GM19324 (cell line): ENCODE measurements around the gene FAM98C.

Source experiments
- ATAC-seq: cut with Tn5 transposase; IDR thresholded peaks from one replicate; pipeline ENCODE4 v1.9.1; 2021; ENCODE audit warnings: mild to moderate bottlenecking, moderate library complexity; ENCODE audit not compliant: unreplicated experiment, low FRiP score

FAM98C gene

DNA sequence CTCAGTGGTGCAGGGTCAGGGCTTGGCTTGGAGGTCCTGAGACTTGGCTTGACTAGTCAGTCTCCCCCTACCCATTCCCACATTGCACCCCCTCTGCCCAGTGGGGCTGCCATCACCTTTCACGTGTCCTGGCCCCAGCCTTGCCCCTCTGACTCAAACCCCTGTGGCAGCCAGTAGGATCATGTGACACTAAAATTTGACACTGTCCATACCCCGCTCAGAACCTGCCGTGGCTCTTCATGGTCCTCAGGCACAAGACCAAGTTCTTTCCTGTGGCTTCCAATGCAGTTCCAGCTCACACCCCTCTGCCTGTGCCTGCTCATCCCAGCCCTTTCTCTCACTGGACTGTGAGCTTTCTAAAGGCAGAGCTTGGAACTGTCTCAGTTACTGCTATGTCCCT lies 26.3 kb upstream of the FAM98C start:
- ATAC-seq: no peak

DNA sequence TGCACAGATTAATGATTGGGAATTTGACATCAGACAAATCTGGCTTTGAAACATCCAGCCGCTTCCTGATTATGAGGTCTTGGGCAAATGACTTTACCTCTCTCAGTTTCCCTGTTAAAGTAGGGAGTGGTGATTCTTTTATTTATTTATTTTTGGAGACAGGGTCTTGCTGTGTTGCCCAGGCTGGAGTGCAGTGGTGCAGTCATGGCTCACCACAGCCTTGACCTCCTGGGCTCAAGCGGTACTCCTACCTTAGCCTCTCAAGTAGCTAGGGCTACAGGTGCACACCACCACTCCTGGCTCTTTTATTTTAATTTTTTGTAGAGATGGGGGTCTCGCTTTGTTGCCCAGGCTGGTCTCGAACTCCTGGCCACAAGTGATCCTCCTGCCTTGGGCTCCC lies 25.8 kb upstream of the FAM98C start:
- no peak for ATAC-seq

- ATAC-seq: no peak
Measured at GRCh38 chr19:38378866-38379265, 24.0 kb upstream of the FAM98C start.

- ATAC-seq: no peak
Measured at GRCh38 chr19:38381138-38381537, 21.8 kb upstream of the FAM98C start.

DNA sequence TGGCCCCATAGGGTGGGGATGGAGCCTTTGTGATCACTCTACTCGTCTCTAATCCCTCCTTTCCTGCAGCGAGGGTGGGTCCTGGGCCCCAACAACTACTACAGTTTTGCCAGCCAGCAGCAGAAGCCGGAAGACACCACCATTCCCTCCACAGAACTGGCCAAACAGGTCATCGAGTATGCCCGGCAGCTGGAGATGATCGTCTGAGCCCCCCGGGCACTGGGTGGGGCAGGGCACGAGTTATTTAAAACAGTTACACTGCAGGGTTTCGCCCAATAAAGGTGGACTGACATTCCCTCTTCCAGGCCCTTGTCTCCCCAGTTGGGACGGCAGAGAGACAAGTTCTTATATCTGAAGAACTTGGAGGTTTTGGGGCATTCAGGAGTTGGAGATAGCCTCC lies 19.7 kb upstream of the FAM98C start:
- no peak for ATAC-seq

- ATAC-seq: no peak
Measured at GRCh38 chr19:38383743-38384142, 19.1 kb upstream of the FAM98C start.

DNA sequence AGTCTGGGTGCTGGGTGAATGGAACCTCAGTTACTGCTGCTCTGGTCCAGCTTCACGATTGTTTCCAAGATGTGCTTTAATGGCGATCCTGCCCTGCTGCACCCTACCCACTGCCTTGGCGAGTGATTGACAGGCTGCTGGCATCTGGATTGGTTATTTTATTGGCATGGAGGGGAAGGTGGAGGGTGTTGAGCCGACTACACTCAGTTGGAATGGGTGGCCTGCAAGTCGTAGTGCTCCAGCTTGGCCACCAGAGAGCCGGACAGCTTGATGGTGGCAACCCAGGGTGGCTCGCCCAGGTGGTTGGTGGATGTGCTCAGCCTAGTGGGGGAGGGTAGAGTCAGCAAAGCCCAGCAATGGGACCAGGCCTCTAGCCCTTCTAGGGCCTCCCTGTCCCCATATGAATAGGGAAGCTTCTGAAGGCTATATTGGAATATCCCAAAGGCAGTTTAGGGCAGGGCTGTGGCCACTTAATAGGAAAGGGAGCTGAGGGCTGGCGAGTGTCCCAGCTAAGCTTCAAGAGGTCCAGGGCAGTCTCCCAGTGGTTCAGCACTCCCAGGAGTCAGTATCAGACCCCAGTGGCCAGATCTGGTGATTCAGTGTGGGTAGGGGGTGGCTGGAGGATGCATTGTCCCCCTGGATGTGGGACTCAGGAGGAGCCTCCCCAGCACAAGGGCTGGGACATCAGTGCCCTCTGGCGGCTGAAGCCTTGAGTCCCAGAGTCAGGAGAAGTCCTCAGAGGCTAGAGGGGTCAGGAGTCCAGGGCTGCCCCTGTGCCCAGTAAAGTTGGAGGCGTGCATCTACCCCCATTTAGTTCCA lies 18.5 kb upstream of the FAM98C start:
- no peak for ATAC-seq

GRCh38 chr19:38385057-38385803 lies 17.7 kb upstream of the FAM98C start:
- no peak for ATAC-seq

DNA sequence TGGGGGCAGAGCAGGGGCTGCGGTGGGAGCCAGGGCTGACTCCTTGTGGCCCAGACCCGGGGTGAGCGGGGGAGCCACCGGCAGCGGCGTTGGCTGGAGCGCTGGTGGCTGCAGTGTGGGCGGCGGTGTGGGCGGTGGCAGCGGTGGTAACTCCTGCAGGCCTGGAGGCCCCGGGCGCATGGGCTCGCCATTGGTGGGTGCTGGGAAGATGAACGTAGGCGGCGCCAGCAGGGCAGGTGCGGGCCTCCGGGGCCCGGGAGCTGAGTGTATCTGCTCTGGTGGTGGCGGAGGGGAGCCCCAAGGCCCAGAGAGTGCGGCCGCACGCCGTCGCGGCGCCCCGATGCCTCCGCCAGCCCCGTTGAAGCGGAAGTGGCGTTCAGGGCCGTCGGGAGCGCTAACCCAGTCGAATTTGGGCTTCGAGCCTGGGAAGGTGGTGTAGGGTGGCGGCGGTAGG lies 17.1 kb upstream of the FAM98C start:
- ATAC-seq: no peak

- ATAC-seq: no peak
Measured at GRCh38 chr19:38386300-38386970, 16.5 kb upstream of the FAM98C start.

GRCh38 chr19:38386971-38387549 lies 15.8 kb upstream of the FAM98C start:
- ATAC-seq: no peak

GRCh38 chr19:38387550-38388348 lies 15.1 kb upstream of the FAM98C start, which contains the start of gene GGN:
Gene GGN (minus strand): TSS chr19:38388034. CDS start chr19:38387261, 773 bp downstream.
- no peak for ATAC-seq

DNA sequence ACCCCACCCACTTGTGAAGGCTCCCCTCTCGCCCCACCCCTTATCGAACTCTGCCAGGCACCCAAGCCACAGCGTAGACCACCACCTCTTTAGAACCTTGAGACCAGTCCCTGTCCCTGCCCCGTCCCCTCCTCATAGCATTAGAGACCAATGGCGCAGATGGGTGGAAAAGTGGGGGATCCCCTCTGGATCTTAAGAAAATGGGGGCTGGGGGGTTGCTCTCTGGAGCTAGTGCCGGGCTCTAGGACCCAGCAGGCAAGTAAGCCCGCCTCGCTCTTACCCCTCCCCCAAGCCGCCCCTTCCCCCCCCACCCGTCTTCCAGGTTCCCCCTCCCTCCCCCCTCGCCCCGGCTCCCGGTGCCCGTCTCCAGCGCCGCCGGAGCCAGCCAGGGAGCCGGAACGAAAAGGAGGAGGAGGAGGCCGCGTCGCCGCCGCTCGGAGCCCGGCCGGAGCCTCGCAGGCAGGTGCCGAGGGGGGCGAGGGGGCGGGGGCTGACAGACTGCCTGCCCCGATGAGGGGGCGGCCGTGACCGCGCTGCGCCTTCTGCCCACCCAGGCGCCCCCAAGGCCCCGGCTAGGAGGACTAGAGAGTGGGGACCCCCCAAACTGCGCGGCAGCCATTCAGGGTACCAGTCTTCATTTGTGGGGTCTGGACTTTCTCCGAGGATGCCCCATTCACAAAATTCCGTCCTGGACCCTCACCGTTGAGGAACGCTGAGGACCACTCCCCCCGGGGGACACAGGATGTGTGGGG lies 14.4 kb upstream of the FAM98C start, which contains the start of gene SPRED3:
SPRED3 (plus strand) TSS at position 349 of the 752 bp plus-strand sequence. CDS start 1,606 bp downstream, outside the sequence.
- no peak for ATAC-seq

GRCh38 chr19:38389101-38389925 lies 13.6 kb upstream of the FAM98C start:
- no peak for ATAC-seq

DNA sequence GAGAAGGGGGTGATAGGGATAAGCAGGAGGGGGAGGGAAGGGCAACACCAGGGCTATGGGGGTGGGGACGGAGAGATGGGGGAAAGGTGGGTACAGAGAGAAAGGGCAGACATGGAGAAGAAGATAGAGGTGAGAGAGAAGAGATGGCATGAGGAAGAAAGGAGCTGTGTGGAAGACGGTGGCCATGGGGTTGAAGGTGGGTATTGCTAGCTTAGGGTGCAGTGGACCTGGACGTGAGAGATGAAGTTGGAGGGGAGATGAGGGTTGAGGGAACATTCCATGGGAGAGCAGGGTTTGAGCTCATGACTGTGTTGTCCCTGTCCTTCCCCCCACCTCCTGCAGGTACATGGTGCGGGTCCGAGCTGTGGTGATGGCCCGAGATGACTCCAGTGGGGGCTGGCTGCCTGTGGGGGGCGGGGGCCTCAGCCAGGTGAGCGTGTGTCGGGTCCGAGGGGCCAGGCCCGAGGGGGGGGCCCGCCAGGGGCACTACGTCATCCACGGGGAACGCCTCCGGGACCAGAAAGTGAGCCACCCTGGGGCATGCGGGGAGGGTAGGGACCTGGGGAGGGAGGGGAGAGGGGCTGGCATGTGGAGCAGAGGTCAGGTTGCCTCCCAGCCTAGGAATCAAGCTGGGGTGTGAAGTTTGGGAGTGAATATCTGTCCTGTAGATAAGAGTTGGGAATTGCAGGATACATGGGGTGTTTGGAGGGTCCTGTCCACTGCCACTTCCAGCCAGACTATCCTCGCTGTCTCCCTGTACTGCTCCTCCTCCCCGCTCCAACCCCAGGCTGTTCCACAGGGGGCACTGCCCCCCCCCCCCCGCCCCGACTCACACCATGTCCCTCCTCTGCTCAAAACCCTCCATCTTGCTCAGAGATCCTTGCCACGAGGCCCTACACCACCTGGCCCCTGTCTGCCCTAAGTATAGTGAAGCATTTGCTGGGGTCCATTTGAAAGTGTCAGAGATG lies 12.7 kb upstream of the FAM98C start:
- ATAC-seq: no peak

- no peak for ATAC-seq
Measured at GRCh38 chr19:38391911-38392464, 10.9 kb upstream of the FAM98C start.
